OCI-LY3 (cell line): ENCODE data around the gene RFX3.

Source experiments
- CTCF ChIP-seq: fragments of 200-600, 300-600 bp; sonication (generic); IDR thresholded peaks from 2 replicates; pipeline ENCODE4 v1.5.1; 2014; ENCODE audit warnings: antibody characterized with exemption, low read length, low read depth
- EZH2phosphoT487 ChIP-seq: fragments of 200-600 bp; shearing (Covaris generic); IDR thresholded peaks from 2 replicates; pipeline ENCODE4 v1.6.1; 2018; ENCODE audit warnings: antibody characterized with exemption, mixed run types, low read depth

GRCh38 chr9:3480353-3480655, 45.5 kb downstream of the RFX3 start:
- no peak for TF ChIP-seq CTCF
- TF ChIP-seq EZH2phosphoT487 = no peak
